ENCODE measurements around the gene MAGI2. TPM values are rescaled to one million over a fixed set of nuclear protein-coding genes. Genes with fewer than 3 reads are reported as not detected.

The MAGI2 gene
- total RNA-seq, 1 experiment from 2014 or later: 0.25 TPM

DNA sequence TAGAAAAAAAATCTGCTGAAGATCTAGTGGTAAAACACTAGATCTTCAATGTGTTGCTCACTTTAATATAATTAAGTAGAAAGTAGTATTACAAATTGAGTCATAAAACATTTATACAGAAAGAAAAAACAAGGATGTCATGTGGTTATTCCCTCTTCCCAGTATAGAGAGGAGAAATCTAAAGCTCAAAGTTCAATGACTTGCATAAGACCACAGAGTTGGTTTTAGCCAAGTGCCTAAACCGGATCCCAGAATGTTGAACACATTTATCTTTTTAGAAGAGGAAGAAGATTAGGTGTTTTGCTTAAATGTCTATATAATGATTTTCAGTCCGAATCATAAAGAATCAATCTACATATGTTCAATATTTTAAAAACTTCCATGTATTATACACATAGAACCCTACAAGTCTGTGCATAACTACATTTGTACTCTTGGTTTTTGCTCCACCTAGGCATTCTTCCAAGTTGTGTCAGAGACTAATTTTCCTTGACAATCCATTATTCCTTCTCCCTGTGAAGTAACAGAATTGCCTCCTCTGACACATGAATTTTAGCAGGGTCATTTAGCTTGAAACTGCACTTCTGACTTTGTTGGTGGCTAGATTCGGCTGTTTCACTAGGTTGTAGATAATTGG lies 389.2 kb downstream of the MAGI2 start:
- CTCF ChIA-PET: no interaction called here
- Mint-ChIP-seq H3K9me3 (ENCODE audit: unreplicated experiment) (peaks cover 11% of the 10 kb centered on the region), H3K36me3 (ENCODE audit: insufficient read depth, unreplicated experiment) (no peaks in the 10 kb centered on the region), H3K4me3 (ENCODE audit: unreplicated experiment) (no peak overlapping the region), H3K27ac (ENCODE audit: unreplicated experiment) (no peak overlapping the region), H3K4me1 (ENCODE audit: low read depth, unreplicated experiment) (no peaks in the 10 kb centered on the region), H3K27me3 (ENCODE audit: insufficient read depth, unreplicated experiment) (no peaks in the 10 kb centered on the region)
- DNase-seq: no peak
- Histone ChIP-seq H3K36me3 (ENCODE audit: control insufficient read depth, insufficient read depth, low read length) (no peaks in the 10 kb centered on the region), H3K27me3 (replicated peaks; ENCODE audit: control insufficient read depth, insufficient read depth, low read length) (no peaks in the 10 kb centered on the region), H3K4me3 (ENCODE audit: low read depth, low read length) (no peak overlapping the region), H3K4me1 (no peaks in the 10 kb centered on the region), H3K9me3 (no peaks in the 10 kb centered on the region)
- BruUV-seq (replicated peaks): no TSS peak
- intact Hi-C loops (cut with micrococcal nuclease; ENCODE audit: unreplicated experiment): no loop called here
- POLR2A ChIA-PET: no interaction called here
- TF ChIP-seq, protein P1, sequence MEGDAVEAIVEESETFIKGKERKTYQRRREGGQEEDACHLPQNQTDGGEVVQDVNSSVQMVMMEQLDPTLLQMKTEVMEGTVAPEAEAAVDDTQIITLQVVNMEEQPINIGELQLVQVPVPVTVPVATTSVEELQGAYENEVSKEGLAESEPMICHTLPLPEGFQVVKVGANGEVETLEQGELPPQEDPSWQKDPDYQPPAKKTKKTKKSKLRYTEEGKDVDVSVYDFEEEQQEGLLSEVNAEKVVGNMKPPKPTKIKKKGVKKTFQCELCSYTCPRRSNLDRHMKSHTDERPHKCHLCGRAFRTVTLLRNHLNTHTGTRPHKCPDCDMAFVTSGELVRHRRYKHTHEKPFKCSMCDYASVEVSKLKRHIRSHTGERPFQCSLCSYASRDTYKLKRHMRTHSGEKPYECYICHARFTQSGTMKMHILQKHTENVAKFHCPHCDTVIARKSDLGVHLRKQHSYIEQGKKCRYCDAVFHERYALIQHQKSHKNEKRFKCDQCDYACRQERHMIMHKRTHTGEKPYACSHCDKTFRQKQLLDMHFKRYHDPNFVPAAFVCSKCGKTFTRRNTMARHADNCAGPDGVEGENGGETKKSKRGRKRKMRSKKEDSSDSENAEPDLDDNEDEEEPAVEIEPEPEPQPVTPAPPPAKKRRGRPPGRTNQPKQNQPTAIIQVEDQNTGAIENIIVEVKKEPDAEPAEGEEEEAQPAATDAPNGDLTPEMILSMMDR (IDR thresholded peaks at IDR 0.05; ENCODE audit: insufficient read depth in 1 of 2, low read depth in 1 of 2, low read length in 1 of 2, severe bottlenecking in 1 of 2, unreplicated experiment in 1 of 2): no peak

DNA sequence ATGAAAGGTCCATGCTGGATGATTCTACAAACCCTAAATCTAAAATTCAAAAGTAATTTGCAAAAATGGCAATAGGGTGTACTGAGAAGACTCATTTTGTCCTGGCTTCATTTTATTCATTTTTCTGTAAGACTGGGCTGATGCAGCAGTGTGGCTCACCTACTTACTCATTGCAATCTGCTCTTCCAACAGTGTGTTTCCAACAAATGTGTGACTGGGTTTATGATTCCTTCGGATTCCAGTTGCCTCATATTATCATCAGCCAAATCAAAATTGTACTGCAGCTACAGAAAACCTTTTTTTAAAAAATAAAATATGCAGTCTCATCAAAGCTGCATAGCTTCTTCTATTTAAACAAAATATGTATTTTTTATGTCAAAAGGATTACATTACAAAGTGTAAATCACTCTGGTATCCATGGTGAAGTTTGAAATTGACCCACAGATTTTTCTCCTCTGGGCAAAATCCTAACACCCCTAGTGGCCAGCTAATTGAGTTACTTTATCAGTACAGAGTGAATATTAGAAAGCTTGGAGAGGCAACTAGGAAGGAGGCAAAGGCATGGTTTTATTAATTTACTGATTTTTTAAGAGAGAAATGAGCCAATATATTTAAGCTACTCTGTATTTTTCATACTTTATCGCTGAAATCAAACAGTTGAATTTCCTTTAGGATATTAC lies 390.3 kb downstream of the MAGI2 start:
- no peak for DNase-seq
- CTCF ChIA-PET: no interaction called here
- Mint-ChIP-seq H3K27me3 (ENCODE audit: insufficient read depth, unreplicated experiment) (no peaks in the 10 kb centered on the region), H3K4me1 (ENCODE audit: low read depth, unreplicated experiment) (no peaks in the 10 kb centered on the region), H3K9me3 (ENCODE audit: unreplicated experiment) (peaks cover 3% of the 10 kb centered on the region), H3K27ac (ENCODE audit: unreplicated experiment) (no peak overlapping the region), H3K4me3 (ENCODE audit: unreplicated experiment) (no peak overlapping the region), H3K36me3 (ENCODE audit: insufficient read depth, unreplicated experiment) (no peaks in the 10 kb centered on the region)
- no peaks in the 10 kb centered on the region for H3K4me1 ChIP-seq
- H3K36me3 ChIP-seq (ENCODE audit: control insufficient read depth, insufficient read depth, low read length): no peaks in the 10 kb centered on the region
- H3K9me3 ChIP-seq: no peaks in the 10 kb centered on the region
- POLR2A ChIA-PET: no interaction called here
- H3K4me3 ChIP-seq (ENCODE audit: low read depth, low read length): no peak overlapping the region
- TF ChIP-seq, protein P1 (IDR thresholded peaks at IDR 0.05; ENCODE audit: insufficient read depth in 1 of 2, low read depth in 1 of 2, low read length in 1 of 2, severe bottlenecking in 1 of 2, unreplicated experiment in 1 of 2): peak in 1 of 2 experiments; percentile 14
- no TSS peak for BruUV-seq (replicated peaks)
- intact Hi-C loops (cut with micrococcal nuclease; ENCODE audit: unreplicated experiment): no loop called here
- H3K27me3 ChIP-seq (replicated peaks; ENCODE audit: control insufficient read depth, insufficient read depth, low read length): no peaks in the 10 kb centered on the region

DNA sequence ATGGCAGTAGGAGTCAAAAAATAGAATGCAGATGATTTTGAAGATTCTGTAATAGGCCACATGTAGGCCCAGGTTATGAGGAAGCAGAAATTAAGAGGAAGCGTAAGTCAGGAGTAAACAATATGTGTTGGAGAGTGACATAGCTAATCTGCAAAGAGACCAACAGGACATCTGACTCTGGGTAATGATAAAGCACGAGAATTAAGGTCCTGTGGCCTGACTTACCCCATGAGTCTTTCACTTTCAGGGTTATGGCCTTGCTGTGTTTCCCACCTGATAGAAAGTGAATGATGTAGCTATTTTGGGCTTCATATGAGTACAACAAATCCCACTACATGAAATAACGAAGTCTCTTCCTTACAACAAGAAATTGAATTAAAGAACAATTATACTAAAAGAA lies 393.0 kb downstream of the MAGI2 start:
- no peaks in the 10 kb centered on the region for H3K27me3 ChIP-seq (replicated peaks; ENCODE audit: control insufficient read depth, insufficient read depth, low read length)
- Mint-ChIP-seq H3K4me1 (ENCODE audit: low read depth, unreplicated experiment) (no peaks in the 10 kb centered on the region), H3K9me3 (ENCODE audit: unreplicated experiment) (no peaks in the 10 kb centered on the region), H3K4me3 (ENCODE audit: unreplicated experiment) (no peak overlapping the region), H3K27ac (ENCODE audit: unreplicated experiment) (no peak overlapping the region), H3K27me3 (ENCODE audit: insufficient read depth, unreplicated experiment) (no peaks in the 10 kb centered on the region), H3K36me3 (ENCODE audit: insufficient read depth, unreplicated experiment) (no peaks in the 10 kb centered on the region)
- intact Hi-C loops (cut with micrococcal nuclease; ENCODE audit: unreplicated experiment): no loop called here
- DNase-seq: no peak
- 0 out of 2 replicates have a peak, but pooled peaks cover 4% of the 10 kb centered on the region for H3K4me1 ChIP-seq
- CTCF ChIA-PET: no interaction called here
- no TSS peak for BruUV-seq (replicated peaks)
- POLR2A ChIA-PET: no interaction called here
- no peaks in the 10 kb centered on the region for H3K36me3 ChIP-seq (ENCODE audit: control insufficient read depth, insufficient read depth, low read length)
- no peaks in the 10 kb centered on the region for H3K9me3 ChIP-seq
- H3K4me3 ChIP-seq (ENCODE audit: low read depth, low read length): no peak overlapping the region
- TF ChIP-seq, protein P1 (IDR thresholded peaks at IDR 0.05; ENCODE audit: insufficient read depth in 1 of 2, low read depth in 1 of 2, low read length in 1 of 2, severe bottlenecking in 1 of 2, unreplicated experiment in 1 of 2): no peak
